Lung (tissue), 12 donors: ENCODE data around the gene TCHP. TPM values are rescaled to one million over a fixed set of nuclear protein-coding genes. Genes with fewer than 3 reads are reported as not detected.

Experiments
- ATAC-seq: fragments of 200-7000 bp; cut with Tn5 transposase; one replicate; pipeline ENCODE4 v1.9.1; 2020; ENCODE audit warnings: moderate number of reproducible peaks; ENCODE audit not compliant: insufficient read depth, low FRiP score
- DNase-seq, 3 donors: peaks; one replicate each; pipeline ENCODE4 v3.0.0-alpha.2; 2013 to 2017
- H3K27ac ChIP-seq, 2 donors: one replicate each; pipeline ENCODE4 v1.5.1; 2013; ENCODE audit warnings: mild to moderate bottlenecking in 2 of 2, moderate library complexity in 2 of 2, control low read depth in 1 of 2, inconsistent platforms in 1 of 2, low read depth in 1 of 2, low read length in 1 of 2
- H3K27me3 ChIP-seq, 3 donors: one replicate each; pipeline ENCODE4 v1.5.1; 2013; ENCODE audit warnings: low read length in 2 of 3; ENCODE audit not compliant: control insufficient read depth in 3 of 3, insufficient read depth in 3 of 3
- H3K36me3 ChIP-seq, 4 donors: one replicate each; pipeline ENCODE4 v1.5.1; 2013; ENCODE audit warnings: low read length in 4 of 4, mild to moderate bottlenecking in 1 of 4, moderate library complexity in 1 of 4; ENCODE audit not compliant: control insufficient read depth in 4 of 4, insufficient read depth in 4 of 4
- H3K4me1 ChIP-seq, 5 donors: one replicate each; pipeline ENCODE4 v1.5.1; 2013; ENCODE audit warnings: low read length in 5 of 5, mild to moderate bottlenecking in 2 of 5, moderate library complexity in 1 of 5; ENCODE audit not compliant: control insufficient read depth in 5 of 5, insufficient read depth in 5 of 5
- H3K4me3 ChIP-seq: one replicate; pipeline ENCODE4 v1.5.1; 2013; ENCODE audit warnings: mild to moderate bottlenecking, control low read depth, moderate library complexity
- H3K9ac ChIP-seq, 2 donors: one replicate each; pipeline ENCODE4 v1.5.1; 2013; ENCODE audit warnings: low read length in 2 of 2, control low read depth in 1 of 2; ENCODE audit not compliant: insufficient read depth in 1 of 2
- H3K9me3 ChIP-seq, 4 donors: one replicate each; pipeline ENCODE4 v1.5.1; 2013; ENCODE audit warnings: low read length in 3 of 4, mild to moderate bottlenecking in 1 of 4, moderate library complexity in 1 of 4; ENCODE audit not compliant: control insufficient read depth in 4 of 4, insufficient read depth in 3 of 4
- WGBS, 2 donors: extraction: QIAGEN DNeasy Blood & Tissue Kit; methylation state at CpG; one replicate each; pipeline ENCODE4 v1.1.7; 2013; 5-methylcytosine and 5-hydroxymethylcytosine counted together
- polyA plus RNA-seq, 2 donors: library from polyadenylated mRNA; stranded (reverse); fragments of 200-250 nt; gene quantifications; one replicate each; pipeline ENCODE4 v1.2.1, GENCODE V29; 2013
- total RNA-seq, 2 donors: library from RNA; depleted of rRNA in 1 of 2; stranded (reverse); fragments of >200 nt in 1 of 2; gene quantifications; one replicate each; pipeline ENCODE4 v1.2.1, GENCODE V29; 2014 to 2021
- TF ChIP-seq, protein P1 (sequence below): IDR thresholded peaks from 2 replicates; pipeline ENCODE4 v1.5.1; 2012; ENCODE audit warnings: mild to moderate bottlenecking; ENCODE audit errors: control extremely low read depth, extremely low read depth
- donor health status: control.
- donor health status: control.
- donor health status: Bipolar disorder and iron deficiency.
- donor health status: healthy.
- donor health status: DM: yes; HTN: yes; CAD: no.

The TCHP gene
- total and polyA plus RNA-seq, 4 donors = 10.4 to 17.5 (median 12.0) TPM

DNA sequence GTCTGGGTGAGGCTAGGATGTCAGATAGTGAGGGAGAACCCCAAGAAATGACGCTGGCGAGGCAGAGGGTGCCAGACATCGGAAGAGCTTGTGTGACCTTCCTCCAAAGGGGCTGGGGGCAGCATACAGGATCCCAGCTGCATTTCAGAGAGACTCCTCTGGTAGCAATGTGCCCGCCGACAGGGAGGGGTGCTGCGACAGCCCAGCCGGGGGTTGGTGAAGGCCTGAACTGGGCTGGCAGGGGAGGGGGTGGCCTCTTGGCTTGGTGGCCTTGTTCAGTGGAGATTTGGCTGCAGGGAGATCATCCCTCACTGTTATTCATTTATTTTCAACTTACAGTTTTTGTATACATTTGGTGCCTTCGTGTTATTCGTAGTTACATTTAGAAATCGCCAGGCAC lies 5.2 kb downstream of the TCHP start:
- WGBS, 2 donors = 94 to 97% methylated on average over 10 of the region's 10 CpGs

DNA sequence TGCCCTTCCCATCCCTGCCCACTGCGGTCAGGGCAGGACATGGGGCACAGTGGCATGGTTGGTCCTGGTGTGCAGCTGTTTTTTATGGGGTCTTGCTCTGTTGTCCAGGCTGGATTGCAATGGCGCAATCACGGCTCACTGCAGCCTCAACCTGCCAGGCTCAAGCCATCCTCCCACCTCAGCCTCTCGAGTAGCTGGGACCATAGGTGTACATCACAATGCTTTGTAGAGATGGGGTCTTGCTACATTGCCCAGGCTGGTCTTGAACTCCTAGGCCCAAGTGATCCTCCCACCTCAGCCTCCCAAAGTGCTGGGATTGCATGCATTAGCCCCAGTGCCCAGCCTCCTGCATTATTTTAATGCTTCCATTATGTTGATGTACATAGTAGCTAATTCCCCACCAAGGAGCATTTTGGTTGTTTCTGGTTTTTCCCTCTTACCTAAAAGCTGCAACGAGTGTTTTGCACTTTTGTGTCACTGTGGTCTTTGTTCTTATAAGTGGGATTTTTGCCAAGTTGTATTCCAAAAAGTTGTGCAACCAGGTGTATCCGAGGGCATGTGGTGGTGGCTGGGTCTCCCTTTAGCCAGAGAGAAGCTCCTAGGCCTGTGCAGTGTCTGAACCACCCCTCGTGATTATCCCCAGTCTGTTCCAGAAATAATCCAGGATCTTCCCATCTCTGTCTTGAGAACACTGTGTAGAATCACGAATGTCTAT lies 10.3 kb downstream of the TCHP start:
- Histone ChIP-seq H3K27me3 (no peaks in the 10 kb centered on the region), H3K27ac (no peak overlapping the region), H3K4me1 (no peaks in the 10 kb centered on the region), H3K9me3 (no peaks in the 10 kb centered on the region), H3K36me3 (peaks cover 23 to 53% (median 31%) of the 10 kb centered on the region in 4 donors), H3K4me3 (no peak overlapping the region), H3K9ac (no peak overlapping the region)
- ATAC-seq (no peak), DNase-seq (no peak)
- TF ChIP-seq, protein P1, sequence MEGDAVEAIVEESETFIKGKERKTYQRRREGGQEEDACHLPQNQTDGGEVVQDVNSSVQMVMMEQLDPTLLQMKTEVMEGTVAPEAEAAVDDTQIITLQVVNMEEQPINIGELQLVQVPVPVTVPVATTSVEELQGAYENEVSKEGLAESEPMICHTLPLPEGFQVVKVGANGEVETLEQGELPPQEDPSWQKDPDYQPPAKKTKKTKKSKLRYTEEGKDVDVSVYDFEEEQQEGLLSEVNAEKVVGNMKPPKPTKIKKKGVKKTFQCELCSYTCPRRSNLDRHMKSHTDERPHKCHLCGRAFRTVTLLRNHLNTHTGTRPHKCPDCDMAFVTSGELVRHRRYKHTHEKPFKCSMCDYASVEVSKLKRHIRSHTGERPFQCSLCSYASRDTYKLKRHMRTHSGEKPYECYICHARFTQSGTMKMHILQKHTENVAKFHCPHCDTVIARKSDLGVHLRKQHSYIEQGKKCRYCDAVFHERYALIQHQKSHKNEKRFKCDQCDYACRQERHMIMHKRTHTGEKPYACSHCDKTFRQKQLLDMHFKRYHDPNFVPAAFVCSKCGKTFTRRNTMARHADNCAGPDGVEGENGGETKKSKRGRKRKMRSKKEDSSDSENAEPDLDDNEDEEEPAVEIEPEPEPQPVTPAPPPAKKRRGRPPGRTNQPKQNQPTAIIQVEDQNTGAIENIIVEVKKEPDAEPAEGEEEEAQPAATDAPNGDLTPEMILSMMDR = no peak
- WGBS, 2 donors = 84 to 88% methylated on average over 8 of the region's 8 CpGs

More for the DNA sequence above, 5.2 kb downstream of the TCHP start:
- Histone ChIP-seq H3K9ac (no peak overlapping the region), H3K27ac (no peak overlapping the region), H3K36me3 (peaks cover 27 to 48% (median 30%) of the 10 kb centered on the region in 4 donors), H3K27me3 (no peaks in the 10 kb centered on the region), H3K4me1 (peaks cover 0 to 14% (median 0%) of the 10 kb centered on the region in 5 donors), H3K9me3 (no peaks in the 10 kb centered on the region), H3K4me3 (no peak overlapping the region)
- no peak for DNase-seq
- ATAC-seq = no peak
- TF ChIP-seq, protein P1 = no peak

DNA sequence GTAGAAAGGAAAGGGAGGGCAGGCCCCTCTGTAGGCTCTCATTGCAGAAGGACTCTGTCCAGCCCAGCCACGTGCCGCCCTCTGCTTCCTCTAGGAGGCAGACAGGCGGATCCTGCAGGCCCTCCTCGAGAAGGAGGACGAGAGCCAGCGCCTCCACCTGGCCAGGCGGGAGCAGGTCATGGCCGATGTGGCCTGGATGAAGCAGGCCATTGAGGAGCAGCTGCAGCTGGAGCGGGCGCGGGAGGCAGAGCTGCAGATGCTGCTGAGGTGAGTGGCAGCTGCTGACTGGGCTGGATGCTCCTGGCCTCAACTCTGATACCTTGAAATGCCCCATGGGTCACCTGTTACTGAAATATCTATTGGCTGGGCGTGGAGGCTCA lies 10.9 kb downstream of the TCHP start:
- H3K9me3 ChIP-seq = no peaks in the 10 kb centered on the region
- TF ChIP-seq, protein P1 = no peak
- H3K27me3 ChIP-seq = no peaks in the 10 kb centered on the region
- ATAC-seq (no peak), DNase-seq (no peak)
- H3K27ac ChIP-seq = no peak overlapping the region
- peaks cover 25 to 57% (median 31%) of the 10 kb centered on the region in 4 donors for H3K36me3 ChIP-seq
- no peak overlapping the region for H3K9ac ChIP-seq
- H3K4me1 ChIP-seq = no peaks in the 10 kb centered on the region
- WGBS, 2 donors = 81 to 85% methylated on average over 12 of the region's 12 CpGs
- no peak overlapping the region for H3K4me3 ChIP-seq
